Parathyroid adenoma (tissue), 2 donors: ENCODE data around the gene SPECC1L.

ENCODE experiments used
- H2AFZ ChIP-seq: fragments of 300-600 bp; sonication (generic); one replicate; pipeline ENCODE4 v1.7.0; 2017; ENCODE audit warnings: antibody characterized with exemption, mild to moderate bottlenecking
- H3K27ac ChIP-seq: fragments of 300-600 bp; sonication (generic); one replicate; pipeline ENCODE4 v1.7.0; 2017
- H3K27me3 ChIP-seq: fragments of 300-600 bp; sonication (generic); one replicate; pipeline ENCODE4 v1.7.0; 2017; ENCODE audit warnings: low read length; ENCODE audit not compliant: control insufficient read depth, insufficient read depth
- H3K36me3 ChIP-seq: fragments of 300-600 bp; sonication (generic); one replicate; pipeline ENCODE4 v1.7.0; 2017; ENCODE audit warnings: low read length; ENCODE audit not compliant: control insufficient read depth, insufficient read depth
- H3K4me1 ChIP-seq: fragments of 300-600 bp; sonication (generic); one replicate; pipeline ENCODE4 v1.7.0; 2017; ENCODE audit warnings: control low read depth
- H3K4me2 ChIP-seq: fragments of 300-600 bp; sonication (generic); one replicate; pipeline ENCODE4 v1.7.0; 2017; ENCODE audit warnings: low read length
- H3K4me3 ChIP-seq: fragments of 300-600 bp; sonication (generic); one replicate; pipeline ENCODE4 v1.7.0; 2017; ENCODE audit warnings: low read depth, low read length
- H3K79me2 ChIP-seq: fragments of 300-600 bp; sonication (generic); one replicate; pipeline ENCODE4 v1.7.0; 2017; ENCODE audit warnings: control low read depth
- H3K9ac ChIP-seq: fragments of 300-600 bp; sonication (generic); one replicate; pipeline ENCODE4 v1.7.0; 2017; ENCODE audit warnings: mild to moderate bottlenecking
- H3K9me3 ChIP-seq: fragments of 300-600 bp; sonication (generic); one replicate; pipeline ENCODE4 v1.7.0; 2017; ENCODE audit warnings: low read length; ENCODE audit not compliant: control insufficient read depth
- TF ChIP-seq, protein P1 (sequence below): fragments of 300-600 bp; sonication (generic); IDR thresholded peaks from one replicate; pipeline ENCODE4 v1.7.0; 2017; ENCODE audit warnings: antibody characterized with exemption, mild to moderate bottlenecking
- donor health status: primary hyperparathyroidism.

Gene SPECC1L

GRCh38 chr22:24460418-24461089, 189.9 kb downstream of the SPECC1L start:
- H3K27me3 ChIP-seq, result no peaks in the 10 kb centered on the region
- no peak overlapping the region for H2AFZ ChIP-seq
- no peaks in the 10 kb centered on the region for H3K79me2 ChIP-seq
- TF ChIP-seq, protein P1, sequence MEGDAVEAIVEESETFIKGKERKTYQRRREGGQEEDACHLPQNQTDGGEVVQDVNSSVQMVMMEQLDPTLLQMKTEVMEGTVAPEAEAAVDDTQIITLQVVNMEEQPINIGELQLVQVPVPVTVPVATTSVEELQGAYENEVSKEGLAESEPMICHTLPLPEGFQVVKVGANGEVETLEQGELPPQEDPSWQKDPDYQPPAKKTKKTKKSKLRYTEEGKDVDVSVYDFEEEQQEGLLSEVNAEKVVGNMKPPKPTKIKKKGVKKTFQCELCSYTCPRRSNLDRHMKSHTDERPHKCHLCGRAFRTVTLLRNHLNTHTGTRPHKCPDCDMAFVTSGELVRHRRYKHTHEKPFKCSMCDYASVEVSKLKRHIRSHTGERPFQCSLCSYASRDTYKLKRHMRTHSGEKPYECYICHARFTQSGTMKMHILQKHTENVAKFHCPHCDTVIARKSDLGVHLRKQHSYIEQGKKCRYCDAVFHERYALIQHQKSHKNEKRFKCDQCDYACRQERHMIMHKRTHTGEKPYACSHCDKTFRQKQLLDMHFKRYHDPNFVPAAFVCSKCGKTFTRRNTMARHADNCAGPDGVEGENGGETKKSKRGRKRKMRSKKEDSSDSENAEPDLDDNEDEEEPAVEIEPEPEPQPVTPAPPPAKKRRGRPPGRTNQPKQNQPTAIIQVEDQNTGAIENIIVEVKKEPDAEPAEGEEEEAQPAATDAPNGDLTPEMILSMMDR, result no peak
- no peaks in the 10 kb centered on the region for H3K36me3 ChIP-seq
- H3K9me3 ChIP-seq, result no peaks in the 10 kb centered on the region
- H3K4me3 ChIP-seq, result no peak overlapping the region
- no peaks in the 10 kb centered on the region for H3K4me1 ChIP-seq
- H3K4me2 ChIP-seq, result no peak overlapping the region
- H3K9ac ChIP-seq, result no peak overlapping the region
- H3K27ac ChIP-seq, result no peak overlapping the region

GRCh38 chr22:24463071-24463760, 192.6 kb downstream of the SPECC1L start:
- peaks cover 4% of the 10 kb centered on the region for H3K4me1 ChIP-seq
- H3K4me2 ChIP-seq, result no peak overlapping the region
- no peak overlapping the region for H3K27ac ChIP-seq
- no peak overlapping the region for H3K9ac ChIP-seq
- H3K36me3 ChIP-seq, result no peaks in the 10 kb centered on the region
- H3K79me2 ChIP-seq, result no peaks in the 10 kb centered on the region
- H3K27me3 ChIP-seq, result no peaks in the 10 kb centered on the region
- H3K4me3 ChIP-seq, result no peak overlapping the region
- TF ChIP-seq, protein P1, result no peak
- H3K9me3 ChIP-seq, result no peaks in the 10 kb centered on the region
- H2AFZ ChIP-seq, result no peak overlapping the region

DNA sequence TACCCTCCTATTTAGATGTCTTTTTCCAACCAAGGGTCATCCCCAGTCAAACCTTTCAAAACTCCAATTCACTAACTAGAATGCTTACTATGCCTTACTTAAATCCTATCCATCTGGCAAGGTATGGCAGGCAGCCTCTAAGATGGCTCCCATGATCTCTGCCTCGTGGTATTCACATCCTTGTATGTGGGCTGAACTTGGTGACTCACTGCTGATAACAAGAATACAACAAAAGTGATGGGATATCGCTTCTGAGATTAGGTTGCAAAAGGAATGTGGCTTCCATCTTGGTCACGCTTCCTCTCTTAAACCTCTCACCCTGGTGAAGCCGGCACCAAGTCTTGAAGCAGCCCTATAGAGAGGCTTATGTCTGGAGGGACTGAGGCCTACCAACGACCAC, 194.9 kb downstream of the SPECC1L start:
- Histone ChIP-seq H3K9me3 (no peaks in the 10 kb centered on the region), H3K36me3 (no peaks in the 10 kb centered on the region), H3K4me1 (peaks cover 4% of the 10 kb centered on the region), H2AFZ (no peak overlapping the region), H3K4me2 (no peak overlapping the region), H3K9ac (no peak overlapping the region), H3K4me3 (no peak overlapping the region), H3K27ac (no peak overlapping the region), H3K27me3 (no peaks in the 10 kb centered on the region), H3K79me2 (no peaks in the 10 kb centered on the region)
- TF ChIP-seq, protein P1, result no peak

DNA sequence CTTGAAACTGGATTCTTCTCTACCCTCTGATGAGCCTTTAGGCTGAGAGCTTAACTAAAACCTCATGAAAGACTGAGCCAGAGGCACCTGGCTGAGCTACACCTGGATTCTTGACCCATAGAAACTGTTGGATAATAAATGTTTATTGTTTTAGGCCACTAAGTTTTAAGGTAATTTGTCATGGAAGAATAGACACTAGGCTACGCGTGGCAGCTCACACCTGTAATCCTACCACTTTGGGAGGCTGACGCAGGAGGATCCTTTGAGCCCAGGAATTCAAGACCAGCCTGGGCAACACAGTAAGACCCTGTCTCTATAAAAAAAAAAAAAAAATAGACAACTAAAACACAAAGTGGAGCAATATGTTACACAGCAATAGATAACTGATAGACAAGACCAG, 195.3 kb downstream of the SPECC1L start:
- no peak overlapping the region for H3K9ac ChIP-seq
- peaks cover 4% of the 10 kb centered on the region for H3K4me1 ChIP-seq
- H3K27ac ChIP-seq, result no peak overlapping the region
- H3K4me2 ChIP-seq, result no peak overlapping the region
- H3K79me2 ChIP-seq, result no peaks in the 10 kb centered on the region
- no peaks in the 10 kb centered on the region for H3K36me3 ChIP-seq
- H2AFZ ChIP-seq, result no peak overlapping the region
- TF ChIP-seq, protein P1, result no peak
- no peak overlapping the region for H3K4me3 ChIP-seq
- H3K9me3 ChIP-seq, result no peaks in the 10 kb centered on the region
- no peaks in the 10 kb centered on the region for H3K27me3 ChIP-seq
